ENCODE results near the gene SCN4A.
"Not testable (repeated sequence)": the region's sequence is repeated elsewhere in the genome, so short reads cannot be mapped to it uniquely, and the experiment has no call there.

The SCN4A gene

GRCh38 chr17:63972796-63973195 is at the start of gene SCN4A:
TSS of gene SCN4A (minus strand) at chr17:63972918. CDS start at chr17:63972841, 77 bp downstream.
- no peak for DNase-seq

- no peak for DNase-seq
Observed at GRCh38 chr17:64020056-64020766, 47.5 kb upstream of the SCN4A start, which contains the start of gene ICAM2. TSS of gene ICAM2 (minus strand) at chr17:64020633. CDS start at chr17:64006691, 13,942 bp downstream.

- DNase-seq, result not testable (repeated sequence)
Observed at GRCh38 chr17:64019551-64019961, 46.8 kb upstream of the SCN4A start.

- no peak for DNase-seq
Observed at GRCh38 chr17:64017381-64017980, 44.8 kb upstream of the SCN4A start.

DNA sequence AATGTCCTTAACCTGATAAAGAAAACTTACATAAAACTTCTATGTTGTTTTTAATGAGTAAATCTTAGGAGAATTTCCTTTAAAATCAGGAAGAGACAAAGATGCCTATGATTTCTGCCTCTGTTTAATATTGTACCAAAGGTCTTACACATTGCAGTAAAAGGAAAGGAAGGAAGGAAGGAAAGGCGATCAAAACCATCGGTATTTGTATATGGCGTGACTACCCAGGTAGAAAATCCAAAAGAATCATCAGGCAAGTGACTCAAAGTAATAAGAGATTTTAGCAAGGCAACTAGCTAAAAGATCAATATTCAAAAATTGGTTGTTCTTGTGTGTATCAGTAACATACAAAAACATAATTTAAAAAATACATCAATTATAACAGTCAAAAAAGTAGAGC is 44.3 kb upstream of the SCN4A start:
- DNase-seq, result no peak

GRCh38 chr17:64016231-64016784 is 43.6 kb upstream of the SCN4A start:
- no peak for DNase-seq

DNA sequence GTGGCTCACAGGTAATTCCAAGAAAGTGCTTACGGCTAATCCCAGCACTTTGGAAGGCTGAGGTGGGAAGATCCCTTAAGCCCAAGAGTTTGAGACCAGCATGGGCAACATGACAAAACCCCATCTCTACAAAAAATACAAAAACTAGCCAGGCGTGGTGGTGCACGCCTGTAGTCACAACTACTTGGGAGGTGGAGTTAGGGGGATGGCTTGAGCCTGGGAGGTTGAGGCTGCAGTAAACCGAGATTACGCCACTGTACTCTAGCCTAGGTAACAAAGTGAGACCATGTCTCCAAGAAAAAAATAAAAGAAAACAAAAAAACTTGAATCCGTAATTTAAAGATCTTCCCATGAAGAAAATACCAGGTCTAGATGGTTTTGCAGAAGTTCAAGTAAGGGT is 42.7 kb upstream of the SCN4A start:
- no peak for DNase-seq

GRCh38 chr17:64009571-64010402 is 37.1 kb upstream of the SCN4A start:
- DNase-seq, result no peak

GRCh38 chr17:64008830-64009229 is 36.1 kb upstream of the SCN4A start:
- no peak for DNase-seq

DNA sequence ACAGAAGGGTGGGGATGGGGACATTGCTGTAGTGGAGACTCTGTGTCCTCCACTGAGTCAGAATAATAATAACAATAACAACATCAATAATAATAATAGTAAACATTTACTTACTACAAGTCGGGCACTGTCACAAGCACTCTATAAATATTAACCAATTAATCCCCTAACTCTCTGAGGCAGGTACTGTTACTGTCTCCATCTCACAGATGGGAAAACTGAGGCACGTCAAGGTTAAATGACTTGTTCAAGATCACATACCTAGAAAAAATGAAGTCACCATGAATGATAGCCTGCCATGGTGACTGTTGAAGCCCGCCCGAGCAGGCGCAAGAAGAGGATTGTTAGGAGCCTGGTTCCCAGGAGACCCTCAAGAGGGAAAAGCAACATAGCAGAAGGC is 35.6 kb upstream of the SCN4A start:
- DNase-seq, result no peak

DNA sequence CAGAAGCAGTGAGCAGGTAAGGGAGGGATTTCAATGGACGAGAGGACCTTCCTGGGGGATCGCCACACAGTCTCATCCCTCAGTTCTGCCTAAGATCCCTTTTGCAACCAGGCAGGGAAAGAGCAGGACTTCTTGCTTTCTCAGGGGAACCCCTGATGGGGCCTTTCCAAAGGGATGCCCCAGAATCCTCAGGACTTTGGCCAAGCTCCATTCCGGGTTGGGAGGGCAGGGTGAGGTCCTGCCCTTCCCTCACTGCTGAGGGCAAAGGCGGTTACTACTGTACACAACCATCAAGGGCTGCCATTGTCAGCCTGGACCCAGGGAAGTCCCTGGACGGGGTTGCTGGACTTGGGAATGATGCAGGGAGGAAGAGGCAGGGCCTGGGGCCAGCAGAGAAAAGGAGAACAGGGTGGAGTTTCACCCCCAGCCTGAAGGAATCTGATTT is 35.1 kb upstream of the SCN4A start:
- no peak for DNase-seq

DNA sequence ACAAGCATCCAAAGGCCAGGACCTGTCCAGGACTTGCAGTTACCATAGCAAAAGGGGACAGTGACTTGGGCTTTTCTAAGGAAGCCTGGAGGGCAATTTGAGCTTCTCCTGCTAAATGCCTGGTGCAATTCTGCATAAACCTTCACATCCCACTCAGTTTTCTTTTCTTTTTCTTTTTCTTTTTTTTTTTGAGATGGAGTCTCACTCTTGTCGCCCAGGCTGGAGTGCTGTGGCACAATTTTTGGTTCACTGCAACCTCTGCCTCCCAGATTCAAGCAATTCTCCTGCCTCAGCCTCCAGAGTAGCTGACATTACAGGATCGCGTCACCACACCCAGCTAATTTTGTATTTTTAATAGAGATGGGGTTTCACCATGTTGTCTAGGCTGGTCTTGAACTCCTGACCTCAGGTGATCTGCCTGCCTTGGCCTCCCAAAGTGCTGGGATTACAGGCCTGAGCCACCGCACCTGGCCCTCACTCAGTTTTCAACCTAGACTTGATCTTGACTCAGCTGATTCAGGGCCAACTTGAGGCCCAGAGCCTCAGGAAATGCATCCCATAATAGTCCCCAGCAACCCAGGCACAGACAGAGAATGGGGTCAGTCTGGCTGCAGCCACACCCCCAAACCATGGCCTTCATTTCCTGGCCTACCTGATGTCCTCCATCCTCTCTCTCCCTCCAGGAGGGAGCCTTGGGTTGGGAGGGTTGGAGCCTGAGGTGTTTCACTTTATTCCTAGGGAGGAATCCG is 34.5 kb upstream of the SCN4A start:
- DNase-seq, result not testable (repeated sequence)

GRCh38 chr17:64006361-64007088 is 33.8 kb upstream of the SCN4A start:
- DNase-seq, result no peak

DNA sequence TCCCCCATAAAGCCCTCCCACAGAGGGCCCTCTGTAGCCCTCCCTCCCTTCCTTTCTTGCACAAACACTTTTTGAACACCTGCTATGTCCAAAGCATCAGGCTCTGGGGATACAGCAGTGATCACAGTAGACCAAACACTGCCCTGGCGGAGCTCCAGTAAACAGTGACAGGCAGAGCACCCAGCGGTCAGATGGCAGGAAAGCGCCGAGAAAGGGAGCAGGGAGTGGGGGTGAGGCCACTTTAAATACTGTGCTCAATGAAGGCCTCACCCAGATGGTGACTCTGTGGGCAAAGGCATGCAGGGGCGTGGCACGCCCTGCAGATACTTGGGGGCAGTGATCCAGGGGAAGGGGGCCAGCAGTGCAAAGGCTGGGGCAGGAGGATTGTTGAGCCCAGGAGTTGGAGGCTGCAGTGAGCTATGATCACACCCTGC is 33.0 kb upstream of the SCN4A start:
- no peak for DNase-seq

DNA sequence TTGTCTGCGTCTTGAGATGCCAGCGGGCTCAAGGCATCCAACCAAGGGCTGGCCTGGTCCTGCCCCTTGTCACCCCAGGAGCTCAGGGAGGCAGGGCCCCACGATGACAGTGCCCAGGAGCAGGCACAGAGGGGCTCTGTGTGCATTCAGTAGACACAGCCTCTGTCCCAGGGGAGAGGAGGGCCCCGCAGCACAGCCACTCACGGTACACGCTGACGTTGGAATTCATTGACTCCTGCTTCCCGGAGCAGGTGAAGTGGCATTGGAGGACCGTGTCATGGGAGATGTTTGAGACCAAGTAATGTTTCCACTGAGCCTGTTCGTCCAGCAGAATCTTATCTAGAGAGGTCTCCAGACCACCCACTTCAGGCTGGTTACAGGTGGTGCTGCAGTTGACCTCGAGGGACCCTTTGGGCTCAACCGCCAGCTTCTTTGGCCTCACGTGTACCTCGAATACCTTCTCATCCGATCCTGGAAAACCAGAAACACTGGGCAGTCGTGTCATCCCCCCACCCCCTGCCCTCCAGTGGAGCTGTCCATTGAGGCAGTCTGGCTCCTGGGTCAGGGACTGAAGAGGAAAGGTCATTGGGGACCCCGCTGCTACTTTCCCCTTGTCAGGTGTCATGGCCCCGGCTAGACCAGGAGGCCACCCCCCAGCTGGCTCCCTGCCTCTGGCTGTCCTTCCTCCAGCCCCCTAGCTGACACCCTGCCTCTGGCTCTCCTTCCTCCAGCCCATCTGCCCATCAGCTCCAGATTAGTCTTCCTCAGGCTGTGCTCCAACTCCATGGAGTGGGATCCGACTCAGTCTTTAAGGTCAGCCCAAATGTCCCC is 32.4 kb upstream of the SCN4A start:
- no peak for DNase-seq

DNA sequence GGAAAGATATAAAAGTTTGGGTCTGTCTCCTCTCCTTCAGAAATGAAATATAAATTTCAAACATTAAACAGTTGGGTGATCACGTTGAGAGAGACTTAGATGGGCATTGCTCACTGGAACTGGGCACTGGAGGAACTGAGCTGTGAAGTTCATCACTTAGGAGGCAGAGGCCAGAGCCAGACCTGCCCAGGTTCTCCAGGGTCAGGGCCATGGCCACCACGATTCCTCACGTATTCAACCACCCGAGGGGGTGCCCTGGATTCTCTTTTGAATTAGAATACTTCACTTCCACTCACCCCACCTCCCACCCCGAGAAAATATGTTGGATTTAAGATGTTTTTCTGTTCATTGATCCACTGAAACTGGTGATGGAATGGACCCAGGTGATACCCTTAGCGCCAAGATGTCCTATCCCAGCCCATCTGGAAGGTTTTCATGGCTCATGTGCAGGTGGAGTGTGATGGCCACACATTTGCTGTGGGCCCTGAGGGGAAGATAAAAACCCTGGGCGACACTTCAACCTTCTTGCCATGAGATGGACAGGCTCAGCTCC is 31.6 kb upstream of the SCN4A start:
- no peak for DNase-seq

DNA sequence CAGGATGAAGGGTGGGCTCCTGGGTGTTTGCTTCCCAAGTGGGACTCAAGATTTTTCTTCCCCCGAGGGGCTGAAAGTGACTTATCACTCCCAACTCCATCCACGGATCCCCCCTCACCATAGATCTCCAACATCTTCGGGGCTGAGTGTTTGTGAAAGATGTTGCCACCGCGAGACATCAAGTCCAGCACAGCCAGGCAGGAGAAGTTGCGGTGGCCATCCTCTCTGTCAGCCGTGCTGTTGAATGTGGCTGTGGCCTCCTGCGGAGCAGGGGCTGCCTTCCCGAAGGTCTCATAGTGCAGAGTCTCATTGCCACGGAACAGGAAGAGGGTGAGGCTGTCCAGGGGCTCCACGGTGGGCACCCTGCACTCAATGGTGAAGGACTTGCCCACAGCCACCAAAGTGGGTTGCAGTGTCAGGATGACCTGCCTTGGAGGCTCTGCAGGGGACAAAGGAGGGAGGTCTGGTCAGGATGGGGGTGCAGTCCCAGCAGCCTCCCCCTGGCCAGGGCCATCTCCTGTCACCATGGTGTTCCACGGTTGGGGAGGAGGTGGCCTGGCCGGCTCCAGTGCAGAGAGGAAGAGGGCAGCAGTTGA is 30.9 kb upstream of the SCN4A start:
- no peak for DNase-seq

DNA sequence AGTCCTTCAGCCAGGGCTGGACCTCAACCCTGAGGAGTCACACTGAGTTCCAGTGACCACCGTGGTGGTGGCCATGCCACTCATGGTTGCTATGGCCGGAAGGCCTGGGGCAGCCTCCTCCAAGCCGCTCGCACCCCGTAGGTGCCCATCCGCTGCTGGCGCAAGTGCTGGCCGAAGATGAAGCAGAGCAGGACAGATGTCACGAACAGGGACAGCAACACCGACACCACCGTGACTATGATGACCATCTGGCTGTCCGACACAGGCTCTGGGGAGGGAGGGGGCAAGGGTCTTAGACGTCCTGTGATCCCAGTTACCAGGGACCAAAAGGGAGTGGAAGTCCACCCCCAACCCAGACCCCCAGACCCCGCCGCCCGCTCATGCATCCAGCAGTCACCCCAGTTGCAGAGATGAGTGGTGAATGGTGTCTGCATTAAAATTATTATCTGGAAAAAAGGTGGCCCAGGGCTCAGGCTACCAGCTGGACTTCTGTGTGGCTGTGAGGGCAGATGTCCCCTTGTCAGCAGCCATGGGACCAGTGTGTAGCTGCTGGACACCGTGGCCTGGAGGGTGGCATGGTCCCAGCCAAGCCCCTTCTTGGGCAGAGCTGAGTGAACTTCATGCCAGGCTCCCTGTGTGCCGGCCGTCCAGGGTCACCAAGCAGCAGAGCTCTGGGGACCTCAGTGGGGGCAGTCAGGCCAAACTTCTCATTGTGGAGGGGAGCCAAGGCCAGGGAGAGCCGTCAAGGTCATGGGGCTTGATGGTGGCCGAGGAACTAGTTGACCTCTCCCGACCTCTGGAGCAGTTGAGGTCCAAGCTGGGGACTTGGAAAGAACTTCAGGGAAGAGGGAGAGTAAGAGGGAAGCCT is 30.2 kb upstream of the SCN4A start:
- DNase-seq, result no peak

Data from fibroblast of skin of right quadriceps (primary cell).